Lung (tissue), 12 donors: ENCODE measurements around the gene CDHR5. TPM values are rescaled to one million over a fixed set of nuclear protein-coding genes. Genes with fewer than 3 reads are reported as not detected.

ENCODE experiments used
- ATAC-seq: fragments of 200-7000 bp; cut with Tn5 transposase; one replicate; pipeline ENCODE4 v1.9.1; 2020; ENCODE audit warnings: moderate number of reproducible peaks; ENCODE audit not compliant: insufficient read depth, low FRiP score
- DNase-seq, 3 donors: peaks; one replicate each; pipeline ENCODE4 v3.0.0-alpha.2; 2013 to 2017
- H3K27ac ChIP-seq, 2 donors: one replicate each; pipeline ENCODE4 v1.5.1; 2013; ENCODE audit warnings: mild to moderate bottlenecking in 2 of 2, moderate library complexity in 2 of 2, control low read depth in 1 of 2, inconsistent platforms in 1 of 2, low read depth in 1 of 2, low read length in 1 of 2
- H3K27me3 ChIP-seq, 3 donors: one replicate each; pipeline ENCODE4 v1.5.1; 2013; ENCODE audit warnings: low read length in 2 of 3; ENCODE audit not compliant: control insufficient read depth in 3 of 3, insufficient read depth in 3 of 3
- H3K36me3 ChIP-seq, 4 donors: one replicate each; pipeline ENCODE4 v1.5.1; 2013; ENCODE audit warnings: low read length in 4 of 4, mild to moderate bottlenecking in 1 of 4, moderate library complexity in 1 of 4; ENCODE audit not compliant: control insufficient read depth in 4 of 4, insufficient read depth in 4 of 4
- H3K4me1 ChIP-seq, 5 donors: one replicate each; pipeline ENCODE4 v1.5.1; 2013; ENCODE audit warnings: low read length in 5 of 5, mild to moderate bottlenecking in 2 of 5, moderate library complexity in 1 of 5; ENCODE audit not compliant: control insufficient read depth in 5 of 5, insufficient read depth in 5 of 5
- H3K4me3 ChIP-seq: one replicate; pipeline ENCODE4 v1.5.1; 2013; ENCODE audit warnings: mild to moderate bottlenecking, control low read depth, moderate library complexity
- H3K9ac ChIP-seq, 2 donors: one replicate each; pipeline ENCODE4 v1.5.1; 2013; ENCODE audit warnings: low read length in 2 of 2, control low read depth in 1 of 2; ENCODE audit not compliant: insufficient read depth in 1 of 2
- H3K9me3 ChIP-seq, 4 donors: one replicate each; pipeline ENCODE4 v1.5.1; 2013; ENCODE audit warnings: low read length in 3 of 4, mild to moderate bottlenecking in 1 of 4, moderate library complexity in 1 of 4; ENCODE audit not compliant: control insufficient read depth in 4 of 4, insufficient read depth in 3 of 4
- CTCF ChIP-seq: IDR thresholded peaks from 2 replicates; pipeline ENCODE4 v1.5.1; 2012; ENCODE audit warnings: mild to moderate bottlenecking; ENCODE audit errors: control extremely low read depth, extremely low read depth
- WGBS, 2 donors: extraction: QIAGEN DNeasy Blood & Tissue Kit; methylation state at CpG; one replicate each; pipeline ENCODE4 v1.1.7; 2013; 5-methylcytosine and 5-hydroxymethylcytosine counted together
- polyA plus RNA-seq, 2 donors: library from polyadenylated mRNA; stranded (reverse); fragments of 200-250 nt; gene quantifications; one replicate each; pipeline ENCODE4 v1.2.1, GENCODE V29; 2013
- total RNA-seq, 2 donors: library from RNA; depleted of rRNA in 1 of 2; stranded (reverse); fragments of >200 nt in 1 of 2; gene quantifications; one replicate each; pipeline ENCODE4 v1.2.1, GENCODE V29; 2014 to 2021
- donor health status: control.
- donor health status: control.
- donor health status: Bipolar disorder and iron deficiency.
- donor health status: healthy.
- donor health status: DM: yes; HTN: yes; CAD: no.

CDHR5 gene
- total and polyA plus RNA-seq, 4 donors = 0.02 to 0.10 TPM; not detected in 2

- H3K9ac ChIP-seq = no peak overlapping the region
- H3K36me3 ChIP-seq = peaks cover 8 to 70% (median 24%) of the 10 kb centered on the region in 4 donors
- H3K27me3 ChIP-seq = no peaks in the 10 kb centered on the region
- no peak overlapping the region for H3K4me3 ChIP-seq
- no peak for TF ChIP-seq CTCF
- peaks cover 0 to 14% (median 9%) of the 10 kb centered on the region in 5 donors for H3K4me1 ChIP-seq
- ATAC-seq (no peak), DNase-seq (no peak)
- WGBS, 2 donors = 76 to 77% methylated on average over 25 to 27 of the region's 27 CpGs
- H3K27ac ChIP-seq = peak overlapping the region in 1 of 2 donors; percentile 55
- H3K9me3 ChIP-seq = no peaks in the 10 kb centered on the region
Measured at GRCh38 chr11:612201-612960, 12.4 kb downstream of the CDHR5 start.

GRCh38 chr11:611001-611996, 13.5 kb downstream of the CDHR5 start:
- WGBS, 2 donors = 92% methylated on average over 40 to 49 of the region's 49 CpGs
- no peak for ATAC-seq
- TF ChIP-seq CTCF = no peak
- no peaks in the 10 kb centered on the region for H3K27me3 ChIP-seq
- no peak overlapping the region for H3K27ac ChIP-seq
- peaks cover 10 to 80% (median 30%) of the 10 kb centered on the region in 4 donors for H3K36me3 ChIP-seq
- H3K9me3 ChIP-seq = no peaks in the 10 kb centered on the region
- no peak for DNase-seq
- peaks cover 0 to 14% (median 9%) of the 10 kb centered on the region in 5 donors for H3K4me1 ChIP-seq
- no peak overlapping the region for H3K4me3 ChIP-seq
- H3K9ac ChIP-seq = no peak overlapping the region

GRCh38 chr11:610146-610801, 14.5 kb downstream of the CDHR5 start:
- Histone ChIP-seq H3K27me3 (no peaks in the 10 kb centered on the region), H3K27ac (no peak overlapping the region), H3K9me3 (no peaks in the 10 kb centered on the region), H3K36me3 (peaks cover 10 to 91% (median 33%) of the 10 kb centered on the region in 4 donors), H3K4me3 (no peak overlapping the region), H3K9ac (no peak overlapping the region), H3K4me1 (peaks cover 0 to 14% (median 7%) of the 10 kb centered on the region in 5 donors)
- 96 to 97% methylated on average over 18 of the region's 18 CpGs for WGBS, 2 donors
- ATAC-seq (no peak), DNase-seq (no peak)
- TF ChIP-seq CTCF = no peak
